ENCODE results near the gene MAPK1IP1L.
"Not testable (repeated sequence)": the region's sequence is repeated elsewhere in the genome, so short reads cannot be mapped to it uniquely, and the experiment has no call there.

MAPK1IP1L gene

DNA sequence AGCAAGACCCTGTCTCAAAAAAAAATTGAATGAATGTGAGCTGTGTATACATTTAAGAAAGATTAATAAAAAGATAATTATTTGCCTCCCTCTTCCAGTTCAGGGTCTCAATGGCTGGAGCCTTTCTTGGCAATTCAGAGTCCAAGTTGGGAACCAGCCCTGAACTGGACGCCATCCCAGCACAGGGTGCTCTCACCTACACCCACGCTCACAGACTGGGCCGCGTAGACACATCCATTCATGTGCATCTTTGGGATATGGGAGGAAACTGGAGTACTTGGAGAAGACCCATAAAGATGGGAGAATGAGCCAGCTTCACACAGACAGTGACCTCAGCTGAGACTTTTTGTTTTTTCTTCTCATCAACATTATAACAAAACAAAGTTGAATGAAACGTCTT lies 6.5 kb downstream of the MAPK1IP1L start:
- DNase-seq, result no peak

DNA sequence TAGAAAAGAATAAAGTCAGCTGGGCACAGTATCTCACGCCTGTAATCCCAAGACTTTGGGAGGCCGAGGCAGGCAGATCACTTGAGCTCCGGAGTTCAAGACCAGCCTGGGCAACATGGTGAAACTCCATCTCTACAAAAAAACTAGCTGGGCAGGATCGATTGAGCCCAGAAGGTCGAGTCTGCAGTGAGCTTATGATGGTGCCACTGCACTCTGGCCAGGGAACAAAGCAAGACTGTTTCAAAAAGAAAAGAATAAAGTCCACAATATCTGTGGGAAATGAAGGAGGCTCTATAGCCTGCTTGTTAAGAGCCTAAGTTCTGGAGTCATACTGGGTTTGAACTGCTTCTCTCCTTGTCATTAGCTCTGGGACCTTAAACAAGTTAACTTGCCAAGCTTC lies 7.9 kb downstream of the MAPK1IP1L start:
- no peak for DNase-seq

DNA sequence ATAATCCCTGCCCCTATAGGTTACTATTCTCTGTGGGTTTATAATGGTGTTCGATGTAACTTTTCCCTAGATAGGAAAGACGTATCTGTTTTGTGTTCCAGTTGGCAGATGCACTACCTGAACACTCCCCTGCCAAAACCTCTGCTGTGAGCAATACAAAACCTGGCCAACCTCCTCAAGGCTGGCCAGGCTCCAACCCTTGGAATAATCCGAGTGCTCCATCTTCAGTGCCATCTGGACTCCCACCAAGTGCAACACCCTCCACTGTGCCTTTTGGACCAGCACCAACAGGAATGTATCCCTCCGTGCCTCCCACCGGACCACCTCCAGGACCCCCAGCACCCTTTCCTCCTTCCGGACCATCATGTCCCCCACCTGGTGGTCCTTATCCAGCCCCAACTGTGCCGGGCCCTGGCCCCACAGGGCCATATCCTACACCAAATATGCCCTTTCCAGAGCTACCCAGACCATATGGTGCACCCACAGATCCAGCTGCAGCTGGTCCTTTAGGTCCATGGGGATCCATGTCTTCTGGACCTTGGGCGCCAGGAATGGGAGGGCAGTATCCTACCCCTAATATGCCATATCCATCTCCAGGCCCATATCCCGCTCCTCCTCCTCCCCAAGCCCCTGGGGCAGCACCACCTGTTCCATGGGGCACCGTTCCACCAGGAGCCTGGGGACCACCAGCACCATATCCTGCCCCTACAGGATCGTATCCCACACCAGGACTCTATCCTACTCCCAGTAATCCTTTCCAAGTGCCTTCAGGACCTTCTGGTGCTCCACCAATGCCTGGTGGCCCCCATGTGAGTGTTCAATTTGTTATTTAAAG lies 11.3 kb downstream of the MAPK1IP1L start:
- no peak for DNase-seq

DNA sequence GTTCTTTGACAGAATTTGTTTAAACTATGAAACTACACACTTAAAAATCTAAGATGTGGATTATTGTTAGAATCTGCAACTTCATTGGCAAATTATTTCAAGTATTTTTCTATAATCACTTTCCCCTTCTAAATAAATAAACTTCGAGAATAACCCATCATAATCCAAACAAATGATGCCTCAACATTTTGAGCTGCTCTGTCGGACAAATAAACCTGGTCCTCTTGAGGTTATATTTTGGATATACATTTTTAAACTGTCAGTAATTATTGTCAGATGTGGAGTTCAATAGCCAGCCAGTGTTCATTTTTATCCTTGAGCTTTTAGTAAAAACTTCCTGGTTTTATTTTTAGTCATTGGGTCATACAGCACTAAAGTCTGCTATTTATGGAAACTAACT lies 13.4 kb downstream of the MAPK1IP1L start:
- DNase-seq, result not testable (repeated sequence)

DNA sequence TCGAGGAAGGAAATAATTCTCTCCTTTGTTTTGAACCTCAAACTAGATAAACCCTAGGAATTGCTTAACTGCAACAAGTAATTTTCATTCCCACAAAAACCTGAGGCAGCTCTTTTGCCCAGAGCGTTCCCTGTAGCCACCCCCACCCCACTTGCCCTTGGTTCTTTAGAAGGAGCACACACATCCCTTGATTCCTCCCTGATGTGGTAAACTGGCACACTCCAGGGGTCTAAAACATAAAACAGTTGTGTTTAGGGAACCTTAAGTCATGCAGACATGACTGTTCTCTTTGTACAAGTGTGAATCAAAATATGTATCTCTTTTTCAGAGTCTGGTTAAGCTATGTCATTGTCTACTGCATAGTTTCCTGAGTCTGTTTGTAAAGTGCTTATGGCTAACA lies 14.0 kb downstream of the MAPK1IP1L start:
- DNase-seq, result no peak

DNA sequence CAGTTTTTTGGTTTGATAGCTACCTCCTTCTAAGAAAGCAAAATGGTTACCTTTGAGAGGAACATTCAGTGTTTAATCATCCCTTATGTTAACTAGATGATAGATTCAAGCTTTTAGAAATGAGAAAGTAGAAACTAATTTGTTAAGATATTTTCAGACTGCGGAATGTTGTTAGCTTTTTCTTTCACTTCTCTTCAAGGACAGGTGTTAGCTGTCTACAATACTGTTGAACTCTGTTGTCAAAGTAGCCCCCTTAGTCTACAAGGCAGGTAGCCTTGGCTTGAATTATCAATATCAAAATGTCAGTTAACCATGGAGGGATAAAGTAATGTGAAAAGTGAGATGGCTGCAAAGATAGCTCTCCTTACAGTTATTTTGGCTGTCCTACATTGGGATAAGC lies 14.8 kb downstream of the MAPK1IP1L start:
- no peak for DNase-seq

DNA sequence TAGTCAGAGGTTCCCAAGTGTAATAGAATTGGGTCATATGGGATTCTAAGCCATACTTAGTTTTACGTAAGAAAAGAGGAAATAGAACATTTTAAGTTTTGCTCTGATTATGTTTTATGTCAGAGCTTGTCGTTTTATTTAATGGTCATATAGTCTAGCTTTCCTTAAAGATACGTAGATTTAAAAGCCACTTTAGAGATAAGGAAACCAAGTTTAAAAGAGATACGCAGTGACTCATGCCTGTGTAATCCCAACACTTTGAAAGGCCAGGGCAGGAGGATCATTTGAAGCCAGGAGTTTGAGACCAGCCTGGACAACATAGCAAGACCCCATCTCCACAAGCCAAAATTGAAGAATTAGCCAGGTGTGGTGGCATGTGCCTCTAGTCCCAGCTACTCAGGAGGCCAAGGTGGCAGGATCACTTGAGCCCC lies 19.5 kb downstream of the MAPK1IP1L start:
- DNase-seq, result no peak

DNA sequence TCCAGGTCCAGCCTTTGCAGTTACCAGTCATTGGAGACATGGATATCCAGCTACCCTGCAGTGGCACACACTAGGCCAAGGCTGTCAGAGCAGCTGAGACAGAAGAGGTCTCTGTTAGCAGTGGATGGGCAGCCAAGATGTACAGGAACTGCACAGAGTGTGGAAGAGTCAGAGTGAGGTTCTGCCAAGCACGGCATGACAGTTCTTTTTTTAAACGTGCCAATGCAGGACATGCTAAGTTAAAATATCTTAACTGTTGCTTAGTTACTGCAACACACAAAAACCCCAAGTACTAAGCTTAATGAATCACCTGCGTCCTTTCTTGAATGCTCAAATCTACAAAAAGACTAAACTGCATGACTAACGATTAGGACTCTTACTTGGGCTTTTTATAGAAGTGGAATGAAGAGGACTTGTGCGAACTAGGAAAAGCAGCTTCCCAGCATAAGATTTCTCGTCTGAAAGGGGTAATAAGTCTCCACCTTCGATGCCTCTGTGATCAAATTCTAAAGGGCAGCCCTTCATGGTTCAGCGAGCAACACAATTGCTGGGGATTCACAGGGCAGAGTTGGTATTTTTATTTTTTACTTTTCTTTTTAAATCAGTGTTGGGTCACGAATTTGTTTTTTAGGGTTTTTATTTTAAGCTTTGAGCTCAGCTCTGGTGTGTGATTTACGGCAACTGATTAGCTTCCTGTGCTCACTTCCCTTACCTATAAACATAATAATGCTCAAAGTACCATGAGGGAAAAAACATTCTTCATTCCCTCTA lies 20.6 kb downstream of the MAPK1IP1L start:
- DNase-seq, result no peak

DNA sequence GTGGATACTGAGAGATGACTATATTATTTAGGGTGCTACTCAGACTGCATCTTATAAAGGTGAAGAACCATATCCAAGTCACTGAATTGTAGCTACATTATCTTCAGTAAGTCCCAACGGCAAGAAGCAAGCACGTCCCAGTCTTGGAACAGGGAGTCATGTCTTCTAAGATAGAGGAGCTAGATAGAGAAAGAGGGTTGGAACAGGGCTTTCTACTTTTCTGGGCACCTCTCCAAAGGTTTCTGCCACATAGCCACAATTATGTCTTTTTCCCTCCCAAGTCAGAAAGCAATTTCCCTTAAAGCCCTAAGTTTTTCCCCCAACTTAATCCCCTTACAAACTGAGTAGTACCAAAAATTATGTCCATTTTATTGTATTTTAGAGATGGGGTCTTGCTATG lies 22.4 kb downstream of the MAPK1IP1L start:
- no peak for DNase-seq

DNA sequence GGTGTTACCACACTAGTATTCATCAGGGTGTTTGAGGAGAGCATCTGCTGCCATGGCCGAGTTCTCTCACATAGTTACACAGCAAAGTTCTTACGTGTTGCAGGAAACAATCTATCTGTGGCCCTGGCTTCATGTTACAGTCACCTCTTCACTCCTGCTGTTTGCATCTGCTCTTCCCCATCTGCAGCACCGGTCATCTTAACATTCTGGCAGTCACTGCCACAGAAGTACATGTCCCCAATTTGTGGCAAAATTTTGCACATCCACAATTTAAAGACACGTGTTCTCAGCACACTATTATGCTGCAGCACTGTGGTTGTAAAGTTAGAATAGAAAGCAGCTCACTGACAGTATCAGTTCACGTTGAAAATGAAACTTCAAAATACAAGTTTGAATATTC lies 23.2 kb downstream of the MAPK1IP1L start:
- no peak for DNase-seq

DNA sequence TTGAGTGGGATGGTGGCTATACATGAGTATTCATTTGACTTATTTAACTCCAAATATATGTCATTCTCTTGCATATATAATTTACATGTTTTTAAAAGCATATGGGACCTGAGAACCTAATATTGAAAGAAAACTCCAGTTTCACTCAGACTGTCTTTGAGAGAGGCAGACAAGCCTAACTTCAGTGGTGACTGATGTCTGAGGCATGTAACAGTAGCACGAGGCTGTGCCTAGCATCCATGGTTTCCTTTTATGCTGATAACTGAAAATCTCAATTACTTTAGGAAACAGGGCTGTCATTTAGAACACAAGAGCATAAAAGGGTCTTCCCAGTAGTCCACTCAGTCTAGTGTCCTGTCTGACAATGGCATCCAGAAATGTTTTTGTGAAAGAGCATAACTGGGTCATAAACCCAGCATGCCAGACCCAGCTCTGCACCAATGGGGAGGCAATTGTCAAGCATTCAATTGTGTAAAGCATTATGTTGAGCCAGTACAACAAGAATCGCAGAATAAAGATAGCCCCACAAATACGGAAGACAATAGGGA lies 24.3 kb downstream of the MAPK1IP1L start:
- DNase-seq, result no peak

DNA sequence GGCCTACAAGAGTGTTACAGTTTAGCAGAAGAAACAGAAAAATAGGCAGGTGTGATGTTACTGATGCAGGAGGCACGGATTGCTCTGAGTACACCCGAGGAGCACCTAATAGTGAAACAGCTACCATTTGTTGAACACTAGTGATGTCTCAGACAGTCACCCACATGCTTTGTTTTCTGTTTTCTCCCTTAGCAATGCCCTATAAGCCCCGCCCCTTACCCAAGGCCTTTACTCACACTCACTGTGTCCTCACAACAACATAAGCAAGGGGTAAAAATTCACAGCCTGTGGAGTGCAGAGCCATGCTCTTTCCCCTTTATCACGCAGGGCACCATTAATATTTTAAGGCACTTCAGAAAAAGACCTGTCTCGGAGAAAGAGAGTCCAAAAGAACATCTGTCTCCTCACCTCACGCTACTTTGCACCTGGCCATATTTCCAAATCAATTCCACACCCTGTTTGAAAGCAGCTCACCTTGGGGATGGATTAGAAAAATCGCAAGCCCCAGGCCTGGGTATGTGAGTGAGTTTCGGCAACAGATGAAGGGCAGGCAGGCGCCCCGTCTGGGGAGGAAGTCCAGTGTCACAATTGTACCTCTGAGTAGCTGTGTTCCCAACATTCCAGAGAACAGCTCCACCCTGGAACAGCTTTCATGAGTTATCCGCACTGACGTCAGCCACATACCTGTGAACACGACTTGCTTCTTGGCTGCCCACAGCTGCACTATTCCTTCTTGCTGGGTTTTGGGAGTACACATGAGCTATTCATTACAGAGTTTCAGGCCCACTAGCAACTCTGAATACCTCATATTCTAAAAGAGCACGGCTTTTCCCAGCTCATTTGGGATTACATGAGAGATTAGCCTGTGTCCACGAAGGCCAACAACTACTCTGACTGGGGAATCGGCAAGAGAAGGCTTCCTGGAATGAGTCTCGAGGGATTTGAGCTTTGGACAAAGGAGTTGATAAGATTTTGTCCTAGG lies 26.0 kb downstream of the MAPK1IP1L start:
- DNase-seq, result no peak

DNA sequence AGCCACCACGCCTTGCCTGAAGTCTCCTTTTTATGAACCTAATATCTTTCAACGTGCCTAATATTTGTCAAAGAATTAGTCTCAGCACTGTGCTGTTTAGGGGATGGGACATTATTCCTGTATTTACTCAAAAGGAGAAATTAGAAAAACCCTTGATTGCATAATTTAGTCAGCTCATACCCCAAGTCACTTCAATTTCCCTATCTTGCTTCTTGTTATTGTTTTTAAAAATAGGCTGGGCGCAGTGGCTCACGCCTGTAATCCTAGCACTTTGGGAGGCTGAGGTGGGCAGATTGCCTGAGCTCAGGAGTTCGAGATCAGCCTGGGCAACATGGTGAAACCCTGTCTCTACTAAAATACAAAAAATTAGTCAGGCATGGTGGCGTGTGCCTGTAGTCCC lies 28.5 kb downstream of the MAPK1IP1L start:
- not testable (repeated sequence) for DNase-seq

DNA sequence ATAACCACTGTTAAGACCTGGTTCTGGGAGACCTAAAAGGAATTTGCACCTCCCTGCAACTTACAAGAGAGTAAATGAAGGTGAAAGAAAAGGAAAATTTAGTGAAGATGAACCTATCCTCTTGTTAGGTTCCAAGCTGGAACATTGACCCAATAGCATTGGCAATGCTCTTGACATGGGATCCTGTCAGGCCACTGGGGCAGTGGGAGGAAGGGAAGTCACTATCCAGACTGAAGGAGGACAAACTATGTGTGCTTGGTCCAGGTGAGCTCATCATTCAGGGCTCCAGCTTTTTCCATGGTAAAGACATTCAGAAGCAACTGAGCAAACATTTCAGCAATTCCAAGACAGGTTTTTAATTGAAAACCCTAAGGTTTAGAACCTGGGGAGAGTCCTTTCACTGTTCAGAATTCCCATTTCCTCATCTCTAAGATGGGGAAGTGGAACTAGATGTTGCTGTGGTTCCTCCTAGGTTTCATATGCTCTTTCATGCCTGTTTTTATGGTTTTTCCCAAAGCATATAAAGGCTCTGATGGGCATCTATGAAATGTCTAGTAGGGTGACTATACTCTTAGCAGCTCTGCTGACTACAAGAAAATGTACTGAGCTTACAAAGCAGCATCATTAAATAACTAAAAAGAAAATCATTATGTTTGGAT lies 33.1 kb downstream of the MAPK1IP1L start:
- DNase-seq, result no peak

DNA sequence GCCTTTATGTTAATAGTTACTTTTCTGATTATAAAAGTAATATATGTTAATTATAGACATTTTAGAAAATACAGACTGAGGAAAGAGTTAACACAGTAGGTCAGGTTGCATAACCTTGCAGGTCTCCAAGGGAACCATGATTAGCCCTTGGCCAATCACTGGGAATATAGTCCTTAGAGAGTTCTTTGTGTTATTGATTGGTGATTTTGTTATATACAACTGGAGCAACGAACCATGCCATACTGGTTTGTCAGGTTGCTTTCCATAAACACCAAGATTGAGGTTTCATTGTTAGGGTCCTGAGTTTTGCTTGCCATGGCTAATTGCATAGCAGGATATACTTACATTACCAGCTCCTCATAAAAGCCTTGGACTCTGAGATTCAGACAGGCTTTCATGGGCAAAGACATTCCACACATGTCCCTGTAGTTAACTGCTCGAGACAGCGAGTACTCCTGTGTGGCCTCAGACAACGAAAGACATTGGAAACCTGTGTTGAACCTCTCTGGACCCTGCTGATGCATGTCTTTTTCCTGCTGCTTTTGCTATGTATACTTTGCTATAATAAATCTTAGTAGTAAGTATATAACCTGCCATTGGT lies 33.7 kb downstream of the MAPK1IP1L start:
- no peak for DNase-seq

DNA sequence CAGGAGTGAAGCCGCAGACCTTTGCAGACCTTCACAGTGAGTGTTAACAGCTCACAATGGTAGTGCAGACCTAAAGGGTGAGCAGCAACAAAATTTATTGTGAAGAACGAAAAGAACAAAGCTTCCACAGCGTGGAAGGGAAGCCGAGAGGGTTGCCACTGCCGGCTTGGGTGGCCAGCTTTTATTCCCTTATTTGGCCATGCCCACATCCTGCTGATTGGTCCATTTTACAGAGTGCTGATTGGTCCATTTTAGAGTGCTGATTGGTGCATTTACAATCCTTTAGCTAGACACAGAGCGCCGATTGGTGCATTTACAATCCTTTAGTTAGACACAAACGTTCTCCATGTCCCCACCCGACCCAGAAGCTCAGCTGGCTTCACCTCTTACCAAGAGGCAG lies 35.5 kb downstream of the MAPK1IP1L start:
- DNase-seq, result no peak

DNA sequence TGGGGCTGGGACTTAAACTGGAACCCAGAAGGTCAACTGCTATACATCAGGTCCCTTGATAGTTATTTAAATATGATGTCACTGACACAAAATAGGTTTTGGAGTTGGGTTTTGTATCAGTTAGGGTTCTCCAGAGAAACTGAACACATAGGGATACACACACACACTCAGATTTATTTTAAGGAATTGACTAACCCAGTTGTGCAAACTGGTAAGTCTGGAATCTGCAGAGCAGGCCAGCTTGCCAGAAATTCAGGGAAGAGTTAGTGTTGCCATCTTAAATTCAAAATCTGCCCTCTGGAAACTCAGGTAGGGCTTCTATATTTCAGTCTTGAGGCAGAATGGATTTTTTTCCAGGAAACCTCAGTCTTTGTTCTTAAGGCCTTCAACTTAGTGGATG lies 36.9 kb downstream of the MAPK1IP1L start:
- DNase-seq, result no peak

DNA sequence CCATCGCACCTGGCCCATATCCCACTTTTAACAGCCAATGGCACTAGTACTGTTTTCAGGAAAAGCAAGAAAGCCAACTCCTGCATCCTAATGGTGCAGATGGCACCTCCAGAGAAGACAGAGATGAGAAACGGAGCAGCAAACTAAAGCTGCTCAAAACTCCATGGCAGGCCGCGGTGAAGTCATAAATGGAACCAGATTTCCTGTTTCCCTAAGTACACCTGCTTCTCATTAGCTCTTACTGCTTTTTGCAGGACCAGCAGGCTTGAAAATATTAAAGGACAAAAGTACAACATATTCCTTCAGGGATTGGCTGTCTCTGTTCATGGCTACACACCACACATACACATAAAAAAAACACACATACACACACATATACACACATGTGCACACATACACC lies 40.9 kb downstream of the MAPK1IP1L start:
- no peak for DNase-seq

DNA sequence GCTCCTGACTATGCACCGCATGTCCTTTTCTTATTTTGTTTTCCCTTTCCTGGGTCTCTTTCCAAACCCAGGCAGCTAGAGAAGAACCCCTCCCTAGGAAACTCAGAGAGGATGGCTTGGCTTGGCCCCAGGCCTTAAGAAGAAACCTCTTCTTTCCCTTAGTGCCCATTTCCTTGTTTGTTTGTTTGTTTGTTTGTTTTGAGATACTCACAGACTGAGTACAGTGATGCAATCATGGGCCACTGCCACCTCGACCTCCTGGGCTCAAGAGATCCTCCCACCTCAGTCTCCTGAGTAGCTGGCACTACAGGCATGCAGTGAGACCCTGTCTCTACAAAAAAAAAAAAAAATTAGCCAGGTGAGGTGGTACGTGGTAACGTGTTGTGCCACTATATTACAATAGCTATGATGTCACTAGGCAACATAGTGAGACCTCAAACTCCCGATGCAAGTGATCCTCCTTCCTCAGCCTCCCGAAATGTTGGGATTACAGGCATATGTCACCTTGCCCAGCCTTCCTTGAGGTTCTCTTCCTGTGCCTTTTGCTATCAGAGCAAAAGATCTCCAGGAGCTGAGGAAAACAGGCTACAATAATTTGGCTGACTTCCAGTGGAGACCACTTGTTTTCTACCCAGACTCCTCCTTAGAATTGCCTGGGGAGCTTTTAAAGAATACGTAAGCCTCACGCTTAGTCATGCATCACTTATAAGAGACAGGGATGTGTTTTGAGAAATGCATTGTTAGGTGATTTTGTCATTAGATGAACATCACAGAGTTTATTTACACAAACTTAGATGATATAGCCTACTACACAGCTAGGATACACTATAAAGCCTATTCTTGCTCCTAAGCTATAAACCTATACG lies 43.1 kb downstream of the MAPK1IP1L start:
- no peak for DNase-seq

DNA sequence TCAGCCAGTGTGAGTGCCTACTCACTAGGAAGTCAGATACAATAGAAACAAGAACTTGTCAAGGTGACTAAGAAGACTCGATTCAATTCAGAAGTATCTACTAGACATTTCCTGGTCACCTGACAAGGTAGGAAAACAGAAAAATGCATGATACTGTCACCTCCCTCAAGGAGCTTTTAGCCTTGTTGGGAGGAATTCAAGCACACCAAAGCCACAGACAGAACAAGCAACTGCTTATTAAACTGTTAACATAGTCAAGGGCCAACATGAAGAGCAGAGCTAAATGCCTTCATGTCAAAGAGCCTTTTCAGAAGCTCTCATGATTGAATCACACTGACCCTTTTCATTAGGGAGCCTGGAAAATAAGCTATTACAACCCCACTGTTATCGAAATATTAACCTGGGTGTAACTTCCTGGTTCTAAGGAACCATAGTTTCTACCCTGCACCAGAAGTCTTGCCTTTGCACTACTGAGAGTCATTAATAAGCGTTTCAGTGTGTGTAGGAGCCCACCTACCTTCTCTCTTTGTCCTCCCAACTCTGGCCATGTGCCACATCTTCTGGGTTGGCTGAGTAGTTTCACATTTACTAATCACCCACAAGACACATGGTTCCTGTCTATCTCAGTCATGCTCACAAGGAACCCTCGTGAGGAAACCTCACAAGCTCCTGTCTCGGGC lies 46.6 kb downstream of the MAPK1IP1L start:
- no peak for DNase-seq
